GM18517 (cell line): ENCODE measurements around the gene TAF6.
"Not testable (repeated sequence)": the region's sequence is repeated elsewhere in the genome, so short reads cannot be mapped to it uniquely, and the experiment has no call there.

Experiments
- ATAC-seq: cut with Tn5 transposase; IDR thresholded peaks from one replicate; pipeline ENCODE4 v1.9.1; 2021; ENCODE audit warnings: mild to moderate bottlenecking, moderate library complexity; ENCODE audit not compliant: unreplicated experiment

TAF6 gene

DNA sequence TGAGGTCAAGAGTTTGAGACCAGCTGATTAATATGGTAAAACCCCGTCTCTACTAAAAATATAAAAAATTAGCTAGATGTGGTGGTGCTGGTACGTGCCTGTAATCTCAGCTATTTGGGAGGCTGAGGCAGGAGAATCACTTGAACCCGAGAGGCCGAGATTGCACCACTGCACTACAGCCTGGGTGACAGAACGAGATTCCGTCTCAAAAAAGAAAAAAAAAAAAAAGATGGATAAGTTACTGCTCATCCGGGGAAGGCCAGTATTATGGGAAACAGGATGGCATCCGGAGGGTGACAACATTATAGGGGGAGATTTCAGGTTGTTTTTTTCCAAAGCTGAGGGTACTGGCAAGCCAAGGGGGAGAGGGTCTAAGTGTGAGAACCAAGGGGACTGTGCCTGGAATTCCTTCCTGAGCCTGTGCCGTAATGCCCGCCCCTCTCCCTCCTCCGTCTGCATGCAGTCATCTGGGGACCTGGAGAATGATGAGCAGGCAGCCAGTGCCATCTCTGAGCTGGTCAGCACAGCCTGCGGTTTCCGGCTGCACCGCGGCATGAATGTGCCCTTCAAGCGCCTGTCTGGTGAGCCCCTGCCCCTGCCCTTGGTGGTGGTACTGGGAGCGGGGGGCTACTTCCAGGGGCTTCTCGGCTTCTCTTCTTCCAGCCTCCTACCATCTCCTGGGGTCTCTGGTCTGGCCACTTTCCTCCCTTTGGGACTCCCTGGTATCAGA lies 33.9 kb upstream of the TAF6 start:
- ATAC-seq, result no peak

DNA sequence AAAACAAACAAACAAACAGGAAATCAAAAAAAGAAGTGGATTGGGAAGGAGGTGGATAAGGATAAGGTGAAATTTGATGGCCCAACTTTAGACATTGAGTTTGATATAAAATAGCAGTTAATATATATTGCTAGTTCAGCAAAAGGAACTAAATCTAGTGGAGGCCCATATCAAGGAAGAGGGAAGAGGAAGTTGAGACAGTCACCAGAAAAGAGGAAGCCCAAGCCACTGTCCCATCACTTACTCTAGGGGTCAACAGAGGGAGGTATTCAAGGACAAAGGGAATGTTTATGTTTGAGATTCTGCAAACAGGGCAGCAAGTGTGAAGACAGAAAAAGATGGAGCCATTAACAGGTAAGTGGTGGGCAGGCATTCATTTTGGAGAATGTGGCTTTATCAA lies 33.2 kb upstream of the TAF6 start:
- ATAC-seq, result no peak

- peak; percentile 98 for ATAC-seq
Observed at GRCh38 chr7:100148559-100149328, 29.6 kb upstream of the TAF6 start, which contains the start of gene LAMTOR4. Gene LAMTOR4, plus strand, starts transcription at chr7:100148918. Its CDS starts 55 bp downstream, at chr7:100148973.

GRCh38 chr7:100148225-100148558 lies 29.0 kb upstream of the TAF6 start:
- no peak for ATAC-seq

GRCh38 chr7:100147278-100147677 lies 28.1 kb upstream of the TAF6 start:
- no peak for ATAC-seq

DNA sequence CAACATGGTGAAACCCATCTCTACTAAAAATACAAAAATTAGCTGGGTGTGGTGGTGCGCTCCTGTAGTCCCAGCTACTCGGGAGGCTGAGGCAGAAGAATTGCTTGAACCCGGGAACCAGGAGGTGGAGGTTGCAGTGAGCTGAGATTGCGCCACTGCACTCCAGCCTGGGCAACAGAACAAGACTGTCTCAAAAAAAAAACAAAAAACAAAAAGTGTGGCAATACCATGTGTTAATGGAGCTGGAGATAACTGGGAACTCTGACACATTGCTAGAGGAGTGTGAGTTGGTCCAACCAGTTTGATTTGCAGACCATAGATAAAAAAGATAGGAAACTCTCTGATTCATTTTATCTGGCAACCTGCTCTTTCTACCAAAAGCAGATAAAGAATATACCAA lies 27.2 kb upstream of the TAF6 start:
- not testable (repeated sequence) for ATAC-seq

GRCh38 chr7:100142461-100142860 lies 23.3 kb upstream of the TAF6 start:
- no peak for ATAC-seq

GRCh38 chr7:100141555-100141949 lies 22.4 kb upstream of the TAF6 start:
- ATAC-seq, result no peak

- ATAC-seq, result no peak
Observed at GRCh38 chr7:100137851-100138760, 18.9 kb upstream of the TAF6 start.

DNA sequence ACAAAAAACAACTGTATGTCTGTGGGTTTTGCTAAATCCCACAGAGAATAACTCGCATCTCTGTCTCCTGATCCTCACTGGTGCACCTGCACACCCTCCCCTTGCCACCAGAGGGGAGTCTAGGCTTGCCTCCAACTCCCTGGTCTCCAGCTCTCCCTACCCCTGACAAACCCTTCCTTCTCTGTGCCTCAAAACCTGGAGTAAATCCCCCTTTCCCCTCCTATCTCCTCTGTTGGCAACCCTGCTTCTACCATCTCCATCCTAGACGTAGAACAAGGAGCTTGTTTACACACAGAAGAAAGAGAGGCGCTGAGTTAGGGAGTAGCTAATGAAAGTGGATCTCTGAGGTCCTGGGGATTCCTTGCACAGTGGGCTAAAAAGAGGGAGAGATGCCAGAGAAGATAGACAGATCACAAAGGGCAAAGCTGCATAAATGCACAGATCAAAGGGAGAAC lies 13.6 kb upstream of the TAF6 start:
- ATAC-seq, result peak; percentile 50

DNA sequence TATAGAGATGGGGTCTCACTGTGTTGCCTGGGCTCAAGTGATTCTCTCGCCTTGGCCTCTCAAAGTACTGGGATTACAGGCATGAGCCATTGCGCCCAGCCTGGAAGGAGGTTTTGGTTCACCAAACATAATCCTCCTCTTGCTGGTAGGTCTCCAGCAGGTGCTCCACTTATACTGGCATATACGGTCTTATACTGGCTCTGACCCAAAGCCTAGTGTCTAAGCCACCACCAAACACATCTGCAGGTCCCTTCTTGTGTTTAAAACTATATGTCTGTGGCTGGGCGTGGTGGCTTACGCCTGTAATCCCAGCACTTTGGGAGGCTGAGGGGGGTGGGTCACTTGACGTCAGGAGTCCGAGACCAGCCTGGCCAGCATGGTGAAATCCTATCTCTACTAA lies 13.0 kb upstream of the TAF6 start:
- ATAC-seq, result no peak

DNA sequence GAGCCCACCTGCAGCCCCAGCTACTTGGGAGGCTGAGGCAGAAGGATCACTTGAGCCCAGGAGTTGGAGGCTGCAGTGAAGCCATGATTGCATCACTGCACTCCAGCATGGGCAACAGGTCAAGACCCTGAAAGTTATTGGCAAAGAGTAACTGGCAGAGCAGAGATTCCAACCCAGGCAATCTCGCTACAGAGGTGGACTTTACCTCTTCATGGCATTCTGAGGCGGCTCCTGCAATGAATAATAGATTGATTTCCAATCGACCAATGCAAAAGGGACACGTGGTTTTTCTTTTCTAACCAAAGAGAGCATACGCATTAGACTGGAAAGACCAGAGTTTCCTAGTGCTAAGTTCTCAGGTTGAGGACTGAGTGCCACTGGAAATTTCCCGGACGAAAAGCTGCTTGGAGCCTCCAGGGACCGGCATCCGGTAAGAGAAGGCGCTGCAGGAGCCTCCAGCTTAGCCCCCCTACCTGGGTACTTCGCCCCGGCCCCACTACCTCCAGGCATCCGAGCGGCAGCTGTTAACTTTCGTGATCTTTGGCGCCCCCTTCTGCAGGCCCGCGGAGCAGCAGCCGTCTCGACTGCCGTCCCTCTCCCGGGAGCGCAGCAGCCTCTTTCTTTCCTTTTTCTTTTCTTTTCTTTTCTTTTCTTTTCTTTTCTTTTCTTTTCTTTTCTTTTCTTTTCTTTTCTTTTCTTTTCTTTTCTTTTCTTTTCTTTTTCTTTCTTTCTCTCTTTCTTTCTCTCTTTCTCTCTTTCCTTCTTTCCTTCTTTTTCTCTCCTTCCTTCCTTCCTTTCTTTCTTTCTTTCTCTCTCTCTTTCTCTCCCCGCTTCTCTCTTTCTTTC lies 11.7 kb upstream of the TAF6 start:
- no peak for ATAC-seq

DNA sequence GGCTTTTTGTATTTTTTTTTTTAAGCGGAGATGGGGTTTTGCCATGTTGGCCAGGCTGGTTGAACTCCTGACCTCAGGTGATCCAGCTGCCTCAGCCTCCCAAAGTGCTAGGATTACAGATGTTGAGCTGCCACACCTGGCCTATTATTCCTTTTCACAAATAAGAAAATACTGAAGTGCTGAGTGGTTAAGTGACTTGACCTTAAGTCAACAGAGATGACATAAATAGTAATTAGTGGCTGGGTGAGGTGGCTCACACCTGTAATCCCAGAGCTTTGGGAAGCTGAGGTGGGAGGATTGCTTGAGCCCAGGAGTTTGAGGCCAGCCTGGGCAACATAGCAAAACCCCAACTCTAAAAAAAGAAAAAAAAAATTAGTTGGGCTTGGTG lies 11.1 kb upstream of the TAF6 start:
- ATAC-seq, result not testable (repeated sequence)

- no peak for ATAC-seq
Observed at GRCh38 chr7:100128637-100128963, 9.4 kb upstream of the TAF6 start.

DNA sequence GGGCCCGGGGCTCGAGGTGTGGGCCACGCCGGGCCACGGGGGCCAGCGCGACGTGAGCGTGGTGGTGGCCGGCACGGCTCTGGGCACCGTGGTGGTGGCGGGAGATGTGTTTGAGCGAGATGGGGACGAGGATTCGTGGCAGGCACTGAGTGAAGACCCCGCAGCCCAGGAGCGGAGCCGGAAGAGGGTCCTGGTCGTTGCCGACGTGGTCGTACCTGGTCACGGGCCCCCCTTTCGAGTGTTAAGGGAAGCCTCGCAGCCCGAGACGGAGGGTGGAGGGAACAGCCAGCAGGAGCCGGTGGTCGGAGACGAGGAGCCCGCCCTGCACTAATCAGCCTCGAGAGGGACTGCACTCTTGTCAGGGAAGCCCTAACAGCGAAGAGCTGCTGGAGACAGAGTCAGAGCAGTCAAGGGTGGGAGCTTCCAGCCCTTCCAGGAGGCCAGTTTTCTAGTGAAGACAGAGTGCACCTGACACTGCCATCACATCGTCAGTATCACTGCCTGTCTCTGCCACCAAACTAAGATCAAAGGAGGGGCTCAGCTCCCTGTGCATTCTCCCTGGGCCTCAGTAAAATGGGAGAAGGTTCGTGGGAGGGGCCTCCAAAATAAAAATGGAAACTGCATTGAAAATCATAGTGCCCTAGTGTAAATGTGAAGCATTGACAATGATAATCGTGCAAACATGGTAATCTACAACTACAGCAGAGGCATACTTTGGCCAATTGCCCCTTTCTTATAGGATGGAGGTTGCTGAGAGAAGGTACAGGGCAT lies 8.9 kb upstream of the TAF6 start:
- ATAC-seq, result peak; percentile 8

DNA sequence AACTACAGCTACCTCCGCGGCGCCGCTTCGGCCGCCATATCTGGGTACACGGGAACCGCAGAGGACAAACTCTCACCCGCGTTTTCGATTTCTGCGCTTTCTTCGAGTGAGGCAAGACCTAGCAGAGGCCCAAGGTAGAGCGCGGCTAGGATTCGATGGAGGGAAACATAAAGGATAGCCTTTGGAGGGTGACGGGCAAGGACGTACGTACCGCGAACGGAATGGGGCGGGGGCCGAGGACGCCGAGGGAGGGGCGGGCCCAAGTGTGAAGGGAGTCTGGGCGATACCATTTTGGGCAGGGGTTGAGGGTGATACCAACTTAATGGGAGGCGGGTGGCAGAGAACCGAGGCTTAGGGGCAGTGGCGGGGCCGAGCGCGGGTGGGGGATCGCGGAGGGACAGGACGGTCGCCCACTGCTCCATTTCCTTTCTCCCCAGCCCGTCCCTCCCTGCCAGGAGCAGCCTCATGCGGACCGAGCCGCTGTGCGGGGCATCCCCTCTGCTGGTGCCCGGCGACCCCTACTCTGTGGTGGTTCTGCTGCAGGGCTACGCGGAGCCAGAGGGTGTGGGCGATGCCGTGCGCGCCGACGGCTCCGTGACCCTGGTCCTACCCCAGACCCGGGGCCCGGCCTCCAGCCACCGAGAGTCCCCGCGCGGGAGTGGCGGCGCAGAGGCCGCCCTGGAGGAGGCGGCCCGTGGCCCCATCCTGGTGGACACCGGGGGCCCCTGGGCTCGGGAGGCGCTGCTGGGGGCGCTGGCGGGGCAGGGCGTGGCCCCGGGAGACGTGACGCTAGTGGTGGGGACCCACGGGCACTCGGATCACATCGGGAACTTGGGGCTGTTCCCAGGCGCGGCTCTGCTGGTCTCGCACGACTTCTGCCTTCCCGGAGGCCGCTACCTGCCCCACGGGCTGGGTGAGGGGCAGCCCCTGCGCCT lies 8.0 kb upstream of the TAF6 start, which contains the start of gene MBLAC1:
MBLAC1 (plus strand) TSS at position 37 of the 935 bp plus-strand sequence; CDS start at position 466, 429 bp downstream.
- ATAC-seq, result peak; percentile 70

- peak; percentile 24 for ATAC-seq
Observed at GRCh38 chr7:100126239-100126930, 7.2 kb upstream of the TAF6 start.
